OCI-LY1 (cell line): ENCODE measurements around the gene CDH1.

Experiments used
- H2AFZ ChIP-seq: fragments of 200-600 bp; sonication (generic), shearing (Covaris generic); 2 replicates; pipeline ENCODE4 v1.6.0; 2014; ENCODE audit warnings: antibody characterized with exemption, mild to moderate bottlenecking, low read length
- H3F3A ChIP-seq: fragments of 200-600 bp; sonication (generic), shearing (Covaris generic); 2 replicates; pipeline ENCODE4 v1.6.0; 2014; ENCODE audit warnings: mild to moderate bottlenecking, antibody characterized with exemption, low read length, moderate library complexity; ENCODE audit not compliant: insufficient read depth
- H3K27ac ChIP-seq: fragments of 200-600 bp; sonication (generic); 2 replicates; pipeline ENCODE4 v1.5.1; 2014; ENCODE audit warnings: low read length, mixed run types, mild to moderate bottlenecking, low read depth; ENCODE audit not compliant: poor library complexity, severe bottlenecking
- H3K27me3 ChIP-seq: fragments of 200-600 bp; sonication (generic); 2 replicates; pipeline ENCODE4 v1.6.0; 2014; ENCODE audit warnings: antibody characterized with exemption, mild to moderate bottlenecking, low read length, moderate library complexity; ENCODE audit not compliant: insufficient read depth
- H3K36me3 ChIP-seq: fragments of 200-600 bp; sonication (generic); 2 replicates; pipeline ENCODE4 v1.6.1; 2014; ENCODE audit warnings: mild to moderate bottlenecking, antibody characterized with exemption, low read length, moderate library complexity, mixed read lengths; ENCODE audit not compliant: insufficient read depth
- H3K4me1 ChIP-seq: fragments of 200-600 bp; sonication (generic); 2 replicates; pipeline ENCODE4 v1.5.1; 2014; ENCODE audit warnings: mild to moderate bottlenecking, low read length, moderate library complexity; ENCODE audit not compliant: insufficient read depth, severe bottlenecking
- H3K4me2 ChIP-seq: fragments of 200-600 bp; sonication (generic), shearing (Covaris generic); 2 replicates; pipeline ENCODE4 v1.6.1; 2014; ENCODE audit warnings: low read length
- H3K4me3 ChIP-seq: fragments of 200-600 bp; sonication (generic); 2 replicates; pipeline ENCODE4 v1.5.1; 2014; ENCODE audit warnings: low read length, low read depth, mild to moderate bottlenecking, mixed read lengths; ENCODE audit not compliant: poor library complexity, severe bottlenecking
- H3K79me2 ChIP-seq: fragments of 200-600 bp; shearing (Covaris generic); 2 replicates; pipeline ENCODE4 v1.6.1; 2016; ENCODE audit warnings: mixed run types, low read length, mixed read lengths; ENCODE audit not compliant: insufficient read depth
- H3K9ac ChIP-seq: fragments of 200-600 bp; sonication (generic), shearing (Covaris generic); 2 replicates; pipeline ENCODE4 v1.6.1; 2014; ENCODE audit warnings: mild to moderate bottlenecking, low read length, mixed read lengths
- H3K9me2 ChIP-seq: fragments of 200-600 bp; sonication (generic), shearing (Covaris generic); 2 replicates; pipeline ENCODE4 v1.6.1; 2014; ENCODE audit warnings: low read depth, mild to moderate bottlenecking, low read length, mixed read lengths
- H3K9me3 ChIP-seq: fragments of 200-600 bp; shearing (Covaris generic); 2 replicates; pipeline ENCODE4 v1.6.1; 2014; ENCODE audit warnings: low read length, mixed read lengths
- H4K20me1 ChIP-seq: fragments of 200-600 bp; sonication (generic), shearing (Covaris generic); 2 replicates; pipeline ENCODE4 v1.6.0; 2016; ENCODE audit warnings: mild to moderate bottlenecking, low read length; ENCODE audit not compliant: insufficient read depth
- EZH2 ChIP-seq: fragments of 200-600 bp; sonication (generic), shearing (Covaris generic); IDR thresholded peaks from 2 replicates; pipeline ENCODE4 v1.8.0; 2017; ENCODE audit warnings: borderline replicate concordance, mixed run types, mild to moderate bottlenecking, antibody characterized with exemption, low read length, moderate library complexity, mixed read lengths
- TF ChIP-seq, protein P1 (sequence below): fragments of 200-600 bp; sonication (generic), shearing (Covaris generic); IDR thresholded peaks from 2 replicates; pipeline ENCODE4 v1.5.1; 2017; ENCODE audit warnings: mild to moderate bottlenecking, antibody characterized with exemption, low read length, moderate library complexity, mixed read lengths

CDH1 gene

DNA sequence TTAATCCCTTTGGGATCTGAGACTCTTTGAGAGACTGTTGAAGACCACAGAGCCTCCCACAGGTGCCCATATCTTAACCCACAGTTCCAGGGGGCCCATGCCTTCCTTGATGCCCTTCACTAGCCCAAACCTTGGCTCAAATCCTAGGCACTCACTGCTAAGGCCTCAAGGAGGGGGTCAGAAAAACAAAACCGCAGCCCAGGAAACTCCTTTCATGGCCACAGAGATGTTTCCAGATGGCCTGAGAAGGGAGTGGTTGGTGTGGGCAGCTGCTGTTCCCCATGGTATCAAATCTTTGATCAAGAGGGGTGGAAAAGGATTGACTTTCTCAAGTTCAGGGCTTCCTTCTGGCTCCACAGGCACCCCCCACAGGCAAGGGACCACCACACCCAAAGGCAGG, 44.7 kb downstream of the CDH1 start:
- Histone ChIP-seq H3K36me3 (no peaks in the 10 kb centered on the region), H3K27me3 (no peaks in the 10 kb centered on the region), H3K9ac (no peak overlapping the region), H3K9me2 (no peaks in the 10 kb centered on the region), H3K4me1 (no peaks in the 10 kb centered on the region), H3K79me2 (no peaks in the 10 kb centered on the region), H4K20me1 (no peaks in the 10 kb centered on the region), H3F3A (no peaks in the 10 kb centered on the region), H3K9me3 (no peaks in the 10 kb centered on the region), H3K27ac (no peak overlapping the region), H3K4me2 (no peak overlapping the region), H3K4me3 (no peak overlapping the region), H2AFZ (no peak overlapping the region)
- TF ChIP-seq EZH2 = no peak
- TF ChIP-seq, protein P1, sequence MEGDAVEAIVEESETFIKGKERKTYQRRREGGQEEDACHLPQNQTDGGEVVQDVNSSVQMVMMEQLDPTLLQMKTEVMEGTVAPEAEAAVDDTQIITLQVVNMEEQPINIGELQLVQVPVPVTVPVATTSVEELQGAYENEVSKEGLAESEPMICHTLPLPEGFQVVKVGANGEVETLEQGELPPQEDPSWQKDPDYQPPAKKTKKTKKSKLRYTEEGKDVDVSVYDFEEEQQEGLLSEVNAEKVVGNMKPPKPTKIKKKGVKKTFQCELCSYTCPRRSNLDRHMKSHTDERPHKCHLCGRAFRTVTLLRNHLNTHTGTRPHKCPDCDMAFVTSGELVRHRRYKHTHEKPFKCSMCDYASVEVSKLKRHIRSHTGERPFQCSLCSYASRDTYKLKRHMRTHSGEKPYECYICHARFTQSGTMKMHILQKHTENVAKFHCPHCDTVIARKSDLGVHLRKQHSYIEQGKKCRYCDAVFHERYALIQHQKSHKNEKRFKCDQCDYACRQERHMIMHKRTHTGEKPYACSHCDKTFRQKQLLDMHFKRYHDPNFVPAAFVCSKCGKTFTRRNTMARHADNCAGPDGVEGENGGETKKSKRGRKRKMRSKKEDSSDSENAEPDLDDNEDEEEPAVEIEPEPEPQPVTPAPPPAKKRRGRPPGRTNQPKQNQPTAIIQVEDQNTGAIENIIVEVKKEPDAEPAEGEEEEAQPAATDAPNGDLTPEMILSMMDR = no peak

DNA sequence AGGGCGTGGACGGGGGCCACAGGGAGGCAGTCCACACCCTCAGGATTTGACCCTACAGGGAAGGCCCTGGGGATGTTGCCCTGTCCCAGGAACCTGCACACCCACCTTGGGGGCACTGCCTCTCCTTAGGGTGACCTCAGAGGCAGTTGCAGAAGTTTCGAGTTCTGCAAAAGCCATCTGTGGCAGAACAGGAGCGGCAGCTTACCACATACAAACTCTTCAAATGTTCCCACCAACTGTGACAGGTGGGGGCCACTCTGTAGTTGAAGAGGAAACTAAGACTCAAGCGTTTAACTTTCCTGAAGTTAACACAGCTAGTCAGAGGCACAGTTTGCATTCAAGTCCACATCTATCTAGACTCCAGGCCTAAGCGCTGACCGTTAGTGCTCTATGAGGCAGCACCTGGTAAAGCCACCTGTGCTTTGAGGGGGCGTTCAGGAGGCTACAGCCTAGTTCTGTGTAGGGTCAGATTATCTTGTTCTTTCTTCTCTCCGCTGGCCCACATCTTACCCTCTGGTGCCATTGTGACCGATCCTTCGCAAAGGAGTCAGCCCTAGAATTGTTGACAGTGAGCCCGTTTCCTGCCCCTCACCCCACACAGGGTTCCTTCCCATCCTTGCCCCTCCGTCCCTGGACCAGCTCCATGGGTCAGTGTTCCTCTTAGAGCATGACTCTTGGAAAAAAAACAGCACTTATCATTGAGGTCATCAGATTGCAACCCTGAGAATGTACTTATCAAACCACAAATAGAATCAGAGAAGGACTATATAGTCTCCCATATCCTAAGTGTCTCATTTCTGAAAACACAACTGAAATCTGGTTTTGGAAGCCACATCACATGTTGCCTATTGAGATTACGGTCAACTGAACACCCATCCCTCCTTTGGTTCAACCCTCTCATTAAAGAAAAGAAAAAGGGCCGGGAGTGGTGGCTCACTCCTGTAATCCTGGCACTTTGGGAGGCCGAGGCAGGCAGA, 45.4 kb downstream of the CDH1 start:
- Histone ChIP-seq H3K9me2 (no peaks in the 10 kb centered on the region), H2AFZ (no peak overlapping the region), H3K4me3 (no peak overlapping the region), H3F3A (no peaks in the 10 kb centered on the region), H4K20me1 (no peaks in the 10 kb centered on the region), H3K36me3 (no peaks in the 10 kb centered on the region), H3K9me3 (no peaks in the 10 kb centered on the region), H3K4me1 (no peaks in the 10 kb centered on the region), H3K79me2 (no peaks in the 10 kb centered on the region), H3K27me3 (no peaks in the 10 kb centered on the region), H3K4me2 (no peak overlapping the region), H3K27ac (no peak overlapping the region), H3K9ac (no peak overlapping the region)
- TF ChIP-seq, protein P1 = no peak
- TF ChIP-seq EZH2 = no peak

DNA sequence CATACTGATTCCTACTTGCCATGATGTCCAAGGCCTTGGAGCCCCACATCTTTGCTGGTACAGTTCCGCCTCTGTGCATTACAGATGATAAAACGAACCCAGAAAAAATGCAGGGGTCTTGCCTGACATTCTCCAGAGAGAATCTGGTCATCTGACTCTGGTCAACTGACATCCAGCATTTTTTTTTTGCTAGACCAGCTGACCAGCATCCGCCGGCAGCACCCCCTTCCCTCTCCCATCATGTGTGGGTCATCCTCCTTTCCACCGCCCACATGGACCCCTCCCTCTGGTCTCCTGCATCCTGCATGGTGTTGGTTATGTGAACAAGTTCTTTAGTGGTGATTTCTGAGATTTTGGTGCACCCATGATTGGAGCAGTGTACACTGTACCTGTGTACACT, 47.1 kb downstream of the CDH1 start:
- H3F3A ChIP-seq = no peaks in the 10 kb centered on the region
- no peak overlapping the region for H3K27ac ChIP-seq
- no peak overlapping the region for H2AFZ ChIP-seq
- H3K4me2 ChIP-seq = no peak overlapping the region
- no peak overlapping the region for H3K4me3 ChIP-seq
- no peaks in the 10 kb centered on the region for H3K79me2 ChIP-seq
- H3K9me2 ChIP-seq = no peaks in the 10 kb centered on the region
- H4K20me1 ChIP-seq = no peaks in the 10 kb centered on the region
- no peak overlapping the region for H3K9ac ChIP-seq
- no peaks in the 10 kb centered on the region for H3K9me3 ChIP-seq
- H3K4me1 ChIP-seq = no peaks in the 10 kb centered on the region
- TF ChIP-seq, protein P1 = no peak
- no peak for TF ChIP-seq EZH2
- H3K36me3 ChIP-seq = no peaks in the 10 kb centered on the region
- H3K27me3 ChIP-seq = no peaks in the 10 kb centered on the region
